GM10248 (cell line): Measurements from ENCODE around the gene MCF2L.

ENCODE experiments used
- CTCF ChIA-PET: fragments of 300-600 bp; sonication (Branson Sonifier 250); formaldehyde crosslinking; extraction: SDS; loops from one replicate; lab custom pipeline; 2021; ENCODE audit warnings: antibody characterized with exemption; lab: Yijun Ruan, JAX
- POLR2A ChIA-PET: fragments of 350-650 bp; sonication (Branson Sonifier 250); formaldehyde crosslinking; extraction: SDS; loops from one replicate; lab custom pipeline; 2020; ENCODE audit warnings: antibody characterized with exemption; lab: Yijun Ruan, JAX
- DNase-seq: peaks from one replicate; pipeline ENCODE4 v3.0.0; 2012; ENCODE audit errors: extremely low spot score
- TF ChIP-seq, protein P1 (sequence below): IDR thresholded peaks from 2 replicates; pipeline ENCODE4 v1.5.1; 2012; ENCODE audit warnings: mild to moderate bottlenecking, low read depth; ENCODE audit errors: extremely low read depth, missing control alignments, control extremely low read depth

MCF2L gene

DNA sequence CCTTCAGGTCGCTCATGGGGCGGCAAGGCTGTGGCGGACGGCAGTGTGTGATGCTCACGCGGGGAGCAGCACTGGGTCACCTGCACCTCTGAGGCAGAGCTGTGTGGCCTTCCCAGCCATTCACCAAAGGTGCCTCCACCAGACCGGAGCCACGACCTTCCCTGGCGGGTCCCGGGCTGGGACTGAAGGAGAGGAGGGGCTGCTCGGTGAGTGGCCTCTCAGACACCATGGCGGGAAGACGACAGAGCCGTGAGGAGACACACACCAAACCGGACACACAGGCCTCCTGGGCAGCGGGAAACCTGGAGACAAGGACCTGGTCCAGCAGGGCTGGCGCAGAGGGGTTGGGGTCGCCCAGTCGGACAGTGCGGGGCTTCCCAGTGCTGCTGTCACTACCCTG, 7.5 kb downstream of the MCF2L start:
- no peak for DNase-seq
- ChIA-PET CTCF (no interaction called here), POLR2A (no interaction called here)
- TF ChIP-seq, protein P1, sequence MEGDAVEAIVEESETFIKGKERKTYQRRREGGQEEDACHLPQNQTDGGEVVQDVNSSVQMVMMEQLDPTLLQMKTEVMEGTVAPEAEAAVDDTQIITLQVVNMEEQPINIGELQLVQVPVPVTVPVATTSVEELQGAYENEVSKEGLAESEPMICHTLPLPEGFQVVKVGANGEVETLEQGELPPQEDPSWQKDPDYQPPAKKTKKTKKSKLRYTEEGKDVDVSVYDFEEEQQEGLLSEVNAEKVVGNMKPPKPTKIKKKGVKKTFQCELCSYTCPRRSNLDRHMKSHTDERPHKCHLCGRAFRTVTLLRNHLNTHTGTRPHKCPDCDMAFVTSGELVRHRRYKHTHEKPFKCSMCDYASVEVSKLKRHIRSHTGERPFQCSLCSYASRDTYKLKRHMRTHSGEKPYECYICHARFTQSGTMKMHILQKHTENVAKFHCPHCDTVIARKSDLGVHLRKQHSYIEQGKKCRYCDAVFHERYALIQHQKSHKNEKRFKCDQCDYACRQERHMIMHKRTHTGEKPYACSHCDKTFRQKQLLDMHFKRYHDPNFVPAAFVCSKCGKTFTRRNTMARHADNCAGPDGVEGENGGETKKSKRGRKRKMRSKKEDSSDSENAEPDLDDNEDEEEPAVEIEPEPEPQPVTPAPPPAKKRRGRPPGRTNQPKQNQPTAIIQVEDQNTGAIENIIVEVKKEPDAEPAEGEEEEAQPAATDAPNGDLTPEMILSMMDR = no peak

- TF ChIP-seq, protein P1 = no peak
- CTCF ChIA-PET = no interaction called here
- POLR2A ChIA-PET = no interaction called here
- no peak for DNase-seq
Measured at GRCh38 chr13:112977091-112977490, 8.1 kb downstream of the MCF2L start.

- DNase-seq = no peak
- TF ChIP-seq, protein P1 = no peak
- POLR2A ChIA-PET = no interaction called here
- CTCF ChIA-PET = no interaction called here
Measured at GRCh38 chr13:112977525-112977924, 8.5 kb downstream of the MCF2L start.

- CTCF ChIA-PET = no interaction called here
Measured at GRCh38 chr13:112978561-112979405, 9.8 kb downstream of the MCF2L start.

DNA sequence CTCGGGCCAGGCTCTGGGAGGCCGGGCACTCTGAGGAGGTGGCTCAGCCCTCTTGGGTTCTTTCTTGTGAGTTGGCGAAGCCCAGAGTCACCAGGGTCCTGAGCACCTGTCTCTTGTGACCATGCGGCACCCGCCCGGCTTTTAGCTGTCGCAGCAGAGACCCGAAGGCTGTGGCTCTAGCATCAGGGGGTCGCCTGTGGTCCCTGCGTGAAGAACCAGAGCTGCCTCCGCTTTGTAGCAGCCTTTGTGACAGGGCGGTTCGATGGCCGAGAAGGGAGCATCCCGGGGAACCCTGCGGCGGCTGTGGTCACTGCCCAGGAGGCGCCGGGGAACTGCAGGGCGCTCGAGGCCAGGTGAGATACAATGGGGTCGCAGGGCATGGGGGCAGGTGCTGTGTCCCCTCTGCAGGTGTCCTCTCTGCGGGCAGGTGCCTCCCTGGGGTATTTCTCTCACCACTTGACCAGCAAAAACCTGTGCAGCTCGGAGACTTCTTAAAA, 10.4 kb downstream of the MCF2L start:
- ChIA-PET POLR2A (no interaction called here), CTCF (no interaction called here)
- DNase-seq = no peak
- TF ChIP-seq, protein P1 = no peak

More at GRCh38 chr13:112978561-112979405, 9.8 kb downstream of the MCF2L start:
- POLR2A ChIA-PET = no interaction called here
- no peak for DNase-seq
- TF ChIP-seq, protein P1 = no peak

DNA sequence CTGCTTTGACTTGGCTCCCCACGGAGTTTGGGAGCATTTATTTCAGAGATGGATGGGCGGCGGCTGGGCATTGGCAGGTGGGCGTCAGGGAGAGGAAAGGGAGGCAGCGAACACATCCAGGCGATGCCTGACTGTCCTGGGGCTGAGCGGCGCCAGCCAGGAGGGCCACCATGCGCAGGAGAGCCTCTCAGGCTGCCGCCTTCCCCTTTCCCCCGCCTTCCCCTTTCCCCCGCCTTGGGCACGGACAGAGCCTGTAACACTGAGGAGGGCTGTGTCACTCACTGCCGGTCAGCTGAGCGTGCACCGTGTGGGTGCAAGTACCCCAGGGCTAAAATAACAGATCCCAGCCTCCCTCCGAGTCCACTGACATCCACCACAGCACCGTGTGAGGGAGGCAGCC, 11.4 kb downstream of the MCF2L start:
- ChIA-PET POLR2A (no interaction called here), CTCF (no interaction called here)
- TF ChIP-seq, protein P1 = no peak

More for the DNA sequence above, 11.4 kb downstream of the MCF2L start:
- no peak for DNase-seq
